GM04503 (cell line): ENCODE results near the gene EFHD2.
"Not testable (repeated sequence)": the region's sequence is repeated elsewhere in the genome, so short reads cannot be mapped to it uniquely, and the experiment has no call there.

Source experiments
- DNase-seq: peaks from one replicate; pipeline ENCODE4 v3.0.0-alpha.2; 2012; ENCODE audit warnings: low read depth

Gene EFHD2, protein sequence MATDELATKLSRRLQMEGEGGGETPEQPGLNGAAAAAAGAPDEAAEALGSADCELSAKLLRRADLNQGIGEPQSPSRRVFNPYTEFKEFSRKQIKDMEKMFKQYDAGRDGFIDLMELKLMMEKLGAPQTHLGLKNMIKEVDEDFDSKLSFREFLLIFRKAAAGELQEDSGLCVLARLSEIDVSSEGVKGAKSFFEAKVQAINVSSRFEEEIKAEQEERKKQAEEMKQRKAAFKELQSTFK

DNA sequence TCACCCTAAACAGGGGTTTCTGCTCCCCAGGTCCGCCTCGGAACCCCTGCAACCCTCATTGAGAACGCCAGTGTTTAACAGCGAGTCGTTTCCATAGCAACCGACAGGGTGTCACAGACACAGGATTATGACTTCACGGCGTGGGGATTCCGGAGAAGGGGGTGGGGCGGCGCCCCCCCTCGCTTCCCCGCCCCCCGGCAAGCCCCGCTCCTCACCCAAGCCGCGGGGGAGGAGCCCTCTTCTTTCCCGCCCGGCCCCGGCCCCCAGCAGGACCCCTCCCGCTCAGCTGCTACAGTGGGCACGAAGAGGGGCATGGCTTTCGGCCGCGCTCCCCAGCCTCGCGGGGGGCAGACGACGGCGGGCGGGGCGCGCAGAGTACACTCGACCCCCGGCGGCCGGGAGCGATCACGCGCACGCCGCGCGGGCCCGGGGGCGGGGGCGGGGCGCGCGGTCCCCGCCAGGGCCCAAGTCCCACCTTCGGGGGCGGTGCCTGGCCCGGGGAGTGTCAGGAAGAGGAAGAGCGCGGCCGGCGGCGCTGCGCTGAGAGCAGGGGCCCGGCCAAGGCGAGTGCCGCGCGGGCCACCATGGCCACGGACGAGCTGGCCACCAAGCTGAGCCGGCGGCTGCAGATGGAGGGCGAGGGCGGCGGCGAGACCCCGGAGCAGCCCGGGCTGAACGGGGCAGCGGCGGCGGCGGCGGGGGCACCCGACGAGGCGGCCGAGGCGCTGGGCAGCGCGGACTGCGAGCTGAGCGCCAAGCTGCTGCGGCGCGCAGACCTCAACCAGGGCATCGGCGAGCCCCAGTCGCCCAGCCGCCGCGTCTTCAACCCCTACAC is at the start of gene EFHD2:
EFHD2 (plus strand) TSS at position 501 of the 835 bp plus-strand sequence; CDS start at position 585, 84 bp downstream.
- DNase-seq, result no peak

DNA sequence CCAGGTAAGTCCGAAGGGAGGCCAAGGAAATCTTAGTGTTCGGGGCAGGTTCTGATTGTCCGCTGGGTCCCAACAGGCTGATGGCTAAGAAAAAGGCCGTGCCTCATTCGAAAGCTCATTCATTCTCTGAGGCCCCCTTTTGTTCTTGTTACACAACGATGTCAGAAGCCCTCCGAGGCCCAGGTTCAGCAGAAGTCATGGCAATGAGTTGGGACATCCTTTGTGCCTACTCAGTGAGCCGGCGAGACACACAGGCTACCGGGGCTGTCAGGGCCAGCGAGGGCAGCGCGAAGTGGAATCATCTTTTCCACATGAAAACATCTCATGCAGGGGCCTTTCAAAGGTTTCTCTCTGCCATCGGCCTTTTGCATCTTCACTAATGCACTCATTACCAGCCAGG is 49.0 kb upstream of the EFHD2 start:
- no peak for DNase-seq

DNA sequence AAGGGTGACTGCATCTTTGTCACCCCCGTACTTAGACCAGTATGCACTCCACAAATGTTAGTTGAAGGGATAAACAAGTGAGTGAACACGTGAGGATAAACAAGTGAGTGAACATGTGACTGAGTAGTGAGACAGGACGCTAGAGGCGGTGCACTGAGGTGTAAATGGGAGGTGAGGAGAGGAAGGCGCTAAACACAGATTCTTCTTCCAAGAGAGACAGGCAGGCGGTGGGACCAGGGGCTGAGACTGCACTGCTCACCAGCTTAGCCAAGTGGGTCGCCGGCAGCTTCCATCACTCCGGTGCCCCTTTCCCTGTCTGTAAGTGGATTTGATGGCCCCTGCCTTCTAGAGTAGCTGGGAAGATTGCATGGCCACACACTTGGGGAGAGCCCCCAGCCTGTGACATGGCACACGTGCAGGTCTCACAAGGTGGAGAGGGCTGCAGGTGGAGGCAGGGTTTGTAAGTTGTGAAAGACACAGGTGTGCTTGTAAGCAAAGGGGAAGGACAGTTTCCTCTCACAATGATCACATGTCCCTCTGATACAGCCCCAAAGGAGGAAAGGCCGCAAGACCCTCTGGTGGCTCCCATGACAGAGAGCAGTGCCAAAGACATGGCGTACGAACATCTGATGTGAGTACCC is 47.5 kb upstream of the EFHD2 start:
- no peak for DNase-seq

DNA sequence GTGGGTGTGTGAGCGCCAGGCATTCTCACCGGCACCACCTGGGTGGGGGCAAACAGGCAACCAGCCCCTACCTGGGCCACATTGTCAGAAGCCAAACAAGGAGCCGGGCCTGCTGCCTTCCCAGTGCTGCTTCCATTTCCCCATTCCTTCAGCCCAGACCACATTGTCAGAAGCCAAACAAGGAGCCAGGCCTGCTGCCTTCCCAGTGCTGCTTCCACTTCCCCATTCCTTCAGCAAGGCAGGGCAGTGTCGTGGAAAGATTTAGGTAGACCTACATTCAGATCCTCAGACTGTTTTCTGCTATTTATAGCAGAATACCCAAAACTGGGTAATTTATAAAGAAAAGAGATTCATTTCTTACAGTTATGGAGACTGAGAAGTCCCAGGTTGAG is 47.0 kb upstream of the EFHD2 start:
- no peak for DNase-seq

DNA sequence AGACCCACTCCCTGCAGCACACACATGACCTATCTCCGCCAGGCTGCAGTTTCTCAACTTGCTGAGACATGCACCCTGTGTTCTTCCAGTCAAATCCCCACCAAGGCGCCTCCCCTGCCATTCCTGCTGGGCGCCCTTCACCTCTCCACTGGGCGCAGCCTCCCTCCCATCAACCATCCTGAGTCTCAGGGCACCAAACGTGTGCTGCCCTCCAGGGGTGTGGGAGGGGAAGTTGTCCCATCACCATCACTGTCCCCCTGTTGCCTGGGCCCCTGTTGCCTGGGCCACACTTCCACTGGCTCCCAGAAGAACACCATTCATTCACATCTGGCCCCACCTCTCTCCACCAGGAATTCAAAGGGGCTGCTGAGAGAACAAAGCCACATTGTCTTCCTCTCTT is 44.9 kb upstream of the EFHD2 start:
- DNase-seq, result no peak

DNA sequence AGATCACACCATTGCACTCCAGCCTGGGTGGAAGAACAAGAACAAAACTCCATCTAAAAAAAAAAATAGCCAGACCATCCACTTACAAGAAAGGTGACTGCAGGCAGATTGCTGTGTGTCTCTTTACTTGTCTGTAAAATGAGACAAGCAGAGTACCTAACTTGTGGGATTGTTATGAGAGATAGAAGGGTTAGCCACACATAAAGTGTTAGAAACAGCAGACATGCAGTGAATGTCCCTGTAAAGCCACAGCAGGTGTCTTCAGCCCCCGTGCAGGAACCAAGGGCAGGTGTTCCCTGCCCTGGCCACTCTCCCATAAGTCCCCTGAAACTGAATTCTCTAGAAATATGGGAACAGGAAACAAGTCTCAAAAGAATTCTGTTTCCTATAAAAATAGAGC is 40.8 kb upstream of the EFHD2 start:
- no peak for DNase-seq

DNA sequence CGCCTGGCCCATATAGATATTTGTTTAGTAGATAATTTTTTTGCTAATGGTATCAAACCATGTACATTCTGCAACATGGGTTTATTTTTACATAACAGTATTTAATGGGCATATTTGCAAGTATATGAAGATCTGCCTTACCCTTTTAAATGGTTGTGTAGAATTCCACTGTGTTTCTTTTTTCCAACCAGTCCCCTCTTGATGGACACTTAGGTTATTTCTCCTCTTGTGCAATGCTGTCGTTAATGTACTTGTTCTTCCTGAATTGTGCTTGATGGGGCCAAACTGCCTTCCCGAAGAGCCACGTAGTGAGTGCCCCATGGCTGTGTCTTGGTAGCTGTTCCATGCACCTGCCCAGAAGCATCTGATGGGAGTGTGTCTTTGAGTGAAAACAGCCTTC is 39.4 kb upstream of the EFHD2 start:
- DNase-seq, result no peak

DNA sequence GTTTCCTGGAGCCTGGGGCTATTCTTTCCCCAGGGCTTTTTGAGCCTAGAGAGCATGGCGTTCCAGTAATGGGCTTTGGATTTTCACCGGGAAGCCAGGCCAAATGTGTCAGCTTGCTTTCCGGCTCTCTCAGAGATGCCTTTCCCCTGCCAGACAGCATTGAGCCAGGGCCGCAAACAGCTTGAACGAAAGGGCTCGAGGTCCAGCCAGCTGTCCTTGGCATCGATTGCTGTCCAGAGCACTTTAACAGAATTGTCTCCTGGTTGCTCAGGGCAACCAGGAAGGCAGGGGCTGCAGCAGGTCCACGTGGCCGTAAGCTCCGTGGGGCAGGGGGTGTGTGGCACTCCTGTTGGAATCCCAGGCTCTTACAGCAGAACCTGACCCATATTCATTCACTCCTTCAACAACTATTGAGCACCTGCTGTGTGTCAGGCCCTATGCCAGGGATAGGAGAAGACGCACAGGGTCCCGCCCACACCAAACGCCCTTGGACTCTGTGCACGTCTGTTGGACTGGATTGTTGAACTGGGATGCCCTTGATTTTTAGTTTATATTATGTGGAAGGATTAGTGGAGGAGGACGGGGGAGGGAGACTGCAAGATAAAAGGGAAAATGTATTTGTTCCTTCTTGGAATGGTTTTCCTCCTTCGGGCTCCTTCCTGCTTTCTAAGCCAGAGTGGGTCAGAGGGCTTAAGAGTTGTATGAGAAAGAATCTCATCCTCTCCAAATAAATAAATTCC is 38.7 kb upstream of the EFHD2 start:
- DNase-seq, result no peak

DNA sequence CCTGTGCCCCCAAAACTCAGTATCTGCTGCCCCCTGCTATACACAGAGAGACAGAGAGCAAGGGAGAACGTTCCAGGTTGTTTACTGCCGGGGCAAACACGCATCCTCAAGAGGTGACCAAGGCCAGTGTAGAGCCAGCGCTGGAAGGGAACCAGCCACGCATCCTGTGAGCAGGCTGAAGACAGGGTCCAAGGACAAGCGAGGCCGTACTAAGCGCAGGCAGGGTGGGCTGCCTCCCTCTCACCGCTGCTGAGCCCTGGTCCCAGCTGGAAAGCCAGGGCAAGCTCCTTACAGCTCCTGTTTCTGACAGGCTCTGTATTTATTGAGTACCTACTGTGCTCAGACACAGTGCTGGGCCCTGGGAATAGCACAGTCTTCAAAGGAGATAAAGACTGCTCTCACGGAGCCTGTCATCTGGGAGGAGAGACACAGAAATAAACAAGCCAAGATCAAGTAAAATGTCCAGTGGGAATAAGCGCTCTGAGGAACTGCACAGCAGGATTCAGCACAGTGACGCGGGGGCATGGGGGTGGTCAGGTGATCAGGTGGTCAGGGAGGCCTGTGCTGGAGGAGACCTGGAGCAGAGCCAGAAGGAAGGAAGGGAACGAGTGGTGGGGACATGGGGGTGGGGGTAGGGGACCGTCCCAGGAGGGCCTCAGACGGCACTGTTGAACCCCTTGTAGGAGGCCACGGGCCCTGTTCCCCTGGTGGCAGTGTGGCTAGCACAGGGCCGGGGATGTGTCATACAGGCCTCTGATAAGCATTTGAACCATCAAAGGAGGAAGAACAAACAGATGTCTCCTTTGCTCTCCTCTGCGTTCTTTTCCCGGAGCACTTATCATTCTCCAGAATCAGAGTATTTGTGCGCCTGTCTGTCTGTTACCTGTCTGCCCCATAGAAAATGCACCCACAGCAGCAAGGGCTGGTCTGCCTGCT is 37.8 kb upstream of the EFHD2 start:
- no peak for DNase-seq

DNA sequence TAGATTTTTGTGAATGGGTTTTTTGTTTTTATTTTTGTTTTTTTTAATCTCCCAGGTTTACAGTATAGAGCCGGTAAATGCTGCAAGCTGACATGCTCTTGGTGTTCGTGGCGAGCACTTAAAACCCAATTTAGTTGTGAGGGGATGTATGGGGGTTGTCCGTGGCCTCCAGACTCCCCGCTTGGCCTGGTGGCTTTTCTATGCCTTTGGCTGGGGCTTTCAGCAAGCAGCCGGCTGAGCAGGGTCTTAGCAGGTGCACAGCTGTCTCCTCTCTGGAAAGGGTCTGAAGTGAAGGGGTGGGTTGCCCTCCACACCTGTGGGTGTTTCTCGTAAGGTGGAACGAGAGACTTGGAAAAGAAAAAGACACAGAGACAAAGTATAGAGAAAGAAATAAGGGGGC is 31.0 kb upstream of the EFHD2 start:
- DNase-seq, result no peak

DNA sequence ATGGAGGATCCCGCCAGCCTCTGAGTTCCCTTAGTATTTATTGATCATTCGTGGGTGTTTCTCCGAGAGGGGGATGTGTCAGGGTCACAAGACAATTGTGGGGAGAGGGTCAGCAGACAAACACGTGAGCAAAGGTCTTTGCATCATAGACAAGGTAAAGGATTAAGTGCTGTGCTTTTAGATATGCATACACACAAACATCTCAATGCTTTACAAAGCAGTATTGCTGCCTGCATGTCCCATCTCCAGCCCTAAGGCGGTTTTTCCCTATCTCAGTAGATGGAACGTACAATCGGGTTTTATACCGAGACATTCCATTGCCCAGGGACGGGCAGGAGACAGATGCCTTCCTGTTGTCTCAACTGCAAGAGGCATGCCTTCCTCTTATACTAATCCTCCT is 30.5 kb upstream of the EFHD2 start:
- DNase-seq, result not testable (repeated sequence)

DNA sequence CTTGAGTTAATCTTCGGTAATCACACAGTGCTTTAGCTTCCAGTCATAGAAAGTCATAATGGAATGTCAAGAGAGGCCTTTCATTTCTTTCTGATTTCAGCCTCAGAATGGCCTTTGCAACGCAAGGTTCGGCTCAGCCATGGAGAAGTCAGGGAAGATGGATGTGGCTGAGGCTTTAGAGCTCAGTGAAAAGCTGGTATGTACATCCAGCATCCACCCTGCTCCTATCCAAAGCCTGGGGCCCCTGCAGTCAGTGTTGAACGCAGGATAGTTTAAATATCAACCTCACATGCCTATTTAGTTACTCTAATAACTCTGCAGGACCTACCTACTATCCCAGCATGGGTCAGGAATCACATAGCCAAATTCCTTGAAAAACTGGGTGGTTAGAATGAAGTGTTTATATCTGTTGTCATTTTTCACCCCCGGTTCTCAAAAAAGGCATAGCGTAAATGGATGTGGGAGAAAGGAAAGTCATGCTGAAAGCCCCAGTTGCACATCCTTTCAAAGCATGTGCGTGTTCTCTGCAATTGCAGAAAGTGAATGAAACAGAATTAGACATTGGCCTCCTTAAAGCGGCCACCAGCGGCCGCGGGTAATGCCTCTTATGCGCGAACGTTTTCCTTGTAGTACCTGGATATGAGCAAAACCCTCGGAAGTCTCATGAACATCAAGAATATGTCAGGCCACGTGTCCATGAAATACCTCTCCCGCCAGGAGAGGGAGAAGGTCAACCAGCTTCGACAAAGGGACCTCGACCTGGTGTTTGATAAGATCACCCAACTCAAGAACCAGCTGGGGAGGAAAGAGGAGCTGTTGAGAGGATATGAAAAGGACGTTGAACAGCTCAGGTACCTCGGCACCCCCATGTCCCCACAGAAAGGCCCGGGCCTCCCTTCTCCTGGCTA is 28.8 kb upstream of the EFHD2 start:
- no peak for DNase-seq

DNA sequence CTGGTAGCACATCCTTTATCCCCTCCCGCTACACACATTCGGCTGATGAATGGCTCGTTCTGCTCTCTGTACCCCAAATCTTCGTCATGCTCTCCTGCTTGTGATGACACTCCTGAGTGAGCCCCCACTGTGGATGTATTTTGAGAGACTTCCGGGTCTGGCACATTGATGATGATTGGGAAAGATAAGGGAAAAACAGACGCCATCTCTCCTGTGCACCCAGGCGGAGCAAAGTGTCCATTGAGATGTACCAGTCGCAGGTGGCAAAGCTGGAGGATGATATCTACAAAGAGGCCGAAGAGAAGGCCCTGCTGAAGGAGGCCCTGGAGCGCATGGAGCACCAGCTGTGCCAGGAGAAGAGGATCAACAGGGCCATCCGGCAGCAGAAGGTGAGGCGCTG is 27.9 kb upstream of the EFHD2 start:
- no peak for DNase-seq

DNA sequence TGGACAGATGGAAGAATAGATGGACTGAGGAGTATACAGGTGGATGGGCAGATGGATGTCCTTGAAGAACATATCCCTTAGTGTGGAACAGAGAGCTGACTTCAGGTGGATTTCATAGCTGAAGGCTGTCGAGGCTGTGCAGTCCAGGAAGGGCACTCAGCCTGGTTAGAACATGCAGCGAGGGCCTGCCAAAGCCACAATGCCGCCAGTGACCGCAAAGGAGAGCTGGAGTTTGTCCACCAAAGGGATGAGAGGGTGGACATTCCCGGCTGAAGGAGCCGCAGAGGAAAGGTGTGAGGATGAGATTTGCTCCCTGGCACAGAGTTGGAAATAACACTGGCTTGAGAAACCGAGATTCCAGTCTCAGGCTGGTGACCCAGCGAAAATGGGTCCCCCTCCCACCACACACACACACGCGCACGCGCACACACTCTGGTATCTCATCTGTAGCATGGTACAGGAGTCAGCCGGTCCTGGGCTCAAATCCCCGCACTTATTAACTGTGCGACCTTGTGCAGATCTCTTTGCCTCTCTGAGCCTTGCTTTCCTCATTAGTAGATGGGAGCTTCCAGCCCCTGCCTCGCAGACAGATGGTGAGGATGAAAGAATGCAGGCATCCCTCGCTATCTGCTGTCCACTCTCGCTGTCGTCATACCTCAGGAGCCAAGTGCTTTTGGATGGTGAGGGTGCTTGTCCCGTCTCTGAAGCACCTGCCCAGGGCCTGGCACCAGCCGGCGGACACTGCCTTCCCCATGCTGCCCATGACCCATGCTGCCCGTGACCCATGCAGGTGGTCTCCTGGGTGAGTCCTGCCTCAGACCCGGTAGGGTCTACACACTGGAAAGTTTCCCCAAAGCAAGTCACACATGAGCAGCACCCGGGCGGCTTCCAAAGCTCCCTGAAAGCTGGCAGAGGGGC is 26.8 kb upstream of the EFHD2 start:
- no peak for DNase-seq

DNA sequence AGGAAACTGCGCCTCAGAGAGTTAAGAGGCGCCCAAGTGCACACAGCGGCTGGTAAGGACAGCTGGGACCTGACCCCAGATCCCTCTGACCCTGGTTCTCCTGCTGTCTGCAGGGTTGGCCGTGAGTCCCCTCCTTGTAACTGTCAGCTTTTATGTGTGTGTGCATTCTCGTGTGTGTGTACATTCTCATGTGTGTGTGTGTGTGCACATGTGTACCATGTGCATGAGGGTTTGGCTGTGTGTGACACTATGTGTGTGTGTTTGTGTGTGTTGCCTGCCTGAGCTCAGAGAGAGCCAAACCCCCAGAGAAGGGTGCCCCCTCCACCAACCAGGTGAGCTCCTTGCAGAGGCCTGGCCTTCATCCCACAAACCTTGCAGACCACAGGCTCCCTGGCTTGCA is 25.9 kb upstream of the EFHD2 start:
- DNase-seq, result no peak

DNA sequence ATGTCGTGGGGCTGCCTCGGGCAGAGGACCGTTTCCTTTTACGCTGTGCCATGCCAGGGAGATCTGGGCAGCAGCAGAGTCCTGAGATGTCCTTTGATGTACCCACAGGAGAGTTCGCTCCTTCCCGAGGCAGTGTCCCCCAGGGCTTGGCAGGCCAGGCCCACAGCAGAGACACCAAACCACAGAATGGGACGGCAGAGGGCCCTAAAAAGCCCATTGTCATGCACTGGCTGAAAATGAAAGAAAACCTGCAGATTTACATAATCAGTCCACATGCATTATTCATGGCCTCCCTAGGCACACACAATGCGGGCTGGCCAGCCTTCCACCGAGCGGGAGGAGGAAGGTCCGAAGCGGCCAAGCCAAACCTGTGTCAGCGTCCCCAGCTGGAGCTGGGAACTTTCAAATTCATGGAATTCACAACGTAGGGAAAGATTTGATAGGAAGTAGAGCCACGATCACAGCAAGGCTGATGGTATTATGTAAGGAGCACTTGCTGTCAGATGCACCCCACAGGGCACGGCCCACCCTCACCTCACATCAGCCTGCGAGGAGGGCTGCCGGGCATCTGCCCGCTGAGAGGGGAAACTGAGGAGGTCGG is 25.3 kb upstream of the EFHD2 start:
- DNase-seq, result no peak

DNA sequence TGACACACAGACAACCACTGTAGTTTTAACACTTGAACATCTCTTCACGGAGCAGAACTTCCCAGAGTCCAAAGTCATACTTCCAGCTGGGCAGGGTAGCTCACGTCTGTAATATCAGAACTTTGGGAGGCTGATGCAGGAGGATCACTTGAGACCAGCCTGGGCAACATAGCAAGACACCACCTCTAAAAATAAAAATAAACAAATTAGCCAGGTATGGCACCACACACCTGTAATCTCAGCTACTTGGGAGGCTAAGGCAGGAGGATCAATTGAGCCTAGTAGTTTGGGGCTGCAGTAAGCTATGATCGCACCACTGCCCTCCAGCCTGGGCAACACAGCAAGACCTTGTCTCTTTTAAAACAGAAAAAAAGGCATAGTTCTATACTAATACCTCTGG is 24.3 kb upstream of the EFHD2 start:
- no peak for DNase-seq

DNA sequence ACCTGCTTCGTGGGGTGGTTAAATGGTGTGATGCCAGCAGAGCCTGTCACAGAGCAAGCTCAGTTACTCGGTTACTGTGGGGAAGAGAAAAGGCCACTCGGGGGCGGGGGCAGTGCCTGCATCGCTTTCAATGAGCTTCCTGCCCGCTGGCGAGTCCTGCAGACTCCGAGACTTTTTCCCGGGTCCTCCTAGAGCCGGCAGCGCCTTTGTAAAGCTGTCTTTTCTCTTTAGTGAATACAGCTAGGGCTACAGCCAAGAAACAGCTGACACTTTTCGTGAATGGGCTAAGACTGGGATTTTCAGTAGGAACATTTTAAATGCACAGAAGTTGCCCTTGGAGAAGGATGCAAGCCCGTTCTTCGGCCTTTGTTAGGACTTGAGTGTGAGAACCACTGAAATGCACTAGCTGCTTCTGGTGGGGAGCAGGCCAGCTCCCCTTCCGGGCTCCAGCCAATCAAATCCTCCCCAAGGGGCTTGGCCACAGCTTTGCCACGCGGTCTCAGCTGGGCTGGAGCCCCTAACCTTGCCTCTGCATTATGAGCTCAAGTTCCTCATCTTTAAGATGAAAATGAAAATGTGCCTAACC is 23.4 kb upstream of the EFHD2 start:
- no peak for DNase-seq
